ENCODE results near the gene UQCR11.

- no peak for TF ChIP-seq CTCF (IDR thresholded peaks at IDR 0.05; ENCODE audit: low read length)
- TF ChIP-seq EZH2 (optimal IDR thresholded peaks at IDR 0.05; ENCODE audit: low read depth, low read length): no peak
- no peak for TF ChIP-seq EZH2phosphoT487 (IDR thresholded peaks at IDR 0.05; ENCODE audit: low read length)
Observed at GRCh38 chr19:1619703-1620102, 14.4 kb upstream of the UQCR11 start.

Data from MM.1S (cell line).